HepG2 (cell line): ENCODE data around the gene KIF17. TPM values are rescaled to one million over a fixed set of nuclear protein-coding genes. Genes with fewer than 3 reads are reported as not detected.
A peak's percentile ranks its signal among the peaks of the same experiment; 100 is the strongest.

Source experiments
- BORCS8-MEF2B ChIP-seq: sonication (generic); formaldehyde crosslinking; IDR thresholded peaks from 2 replicates; pipeline ENCODE4 v1.8.0; 2022; ENCODE audit warnings: mild to moderate bottlenecking, missing genetic modification reagents
- CENPX ChIP-seq: sonication (generic); formaldehyde crosslinking; IDR thresholded peaks from 2 replicates; pipeline ENCODE4 v1.9.0; 2021; ENCODE audit warnings: mild to moderate bottlenecking, missing genetic modification reagents, moderate library complexity
- DNMT1 ChIP-seq: sonication (generic); formaldehyde crosslinking; IDR thresholded peaks from 2 replicates; pipeline ENCODE4 v1.5.1; 2020; ENCODE audit warnings: mild to moderate bottlenecking, missing genetic modification reagents
- GLI4 ChIP-seq: sonication (generic); formaldehyde crosslinking; IDR thresholded peaks from 2 replicates; pipeline ENCODE4 v1.5.1; 2020; ENCODE audit warnings: missing genetic modification reagents, mild to moderate bottlenecking, moderate library complexity, borderline replicate concordance
- IRX3 ChIP-seq: sonication (generic); formaldehyde crosslinking; IDR thresholded peaks from 2 replicates; pipeline ENCODE4 v1.8.1; 2023; ENCODE audit warnings: mild to moderate bottlenecking, low read depth, missing genetic modification reagents, borderline replicate concordance
- NPAS2 ChIP-seq: sonication (generic); formaldehyde crosslinking; IDR thresholded peaks from 2 replicates; pipeline ENCODE4 v1.8.0; 2022; ENCODE audit warnings: mild to moderate bottlenecking, missing genetic modification reagents, borderline replicate concordance
- NR2F6 ChIP-seq, 2 experiments: IDR thresholded peaks; 2 replicates each; pipeline ENCODE4 v1.6.1; 2016; ENCODE audit warnings: antibody characterized with exemption in 1 of 2, mild to moderate bottlenecking in 1 of 2
- PCBP1 ChIP-seq: fragments of 200-400 bp; formaldehyde crosslinking; IDR thresholded peaks from 2 replicates; pipeline ENCODE4 v1.6.1; 2017; ENCODE audit warnings: mild to moderate bottlenecking, low read depth, low read length, borderline replicate concordance
- RCOR2 ChIP-seq: IDR thresholded peaks from 2 replicates; pipeline ENCODE4 v1.6.1; 2016; ENCODE audit warnings: missing biosample characterization, missing genetic modification reagents
- SMYD3 ChIP-seq: sonication (generic); formaldehyde crosslinking; IDR thresholded peaks from 2 replicates; pipeline ENCODE4 v1.8.1; 2023; ENCODE audit warnings: mild to moderate bottlenecking, missing genetic modification reagents
- TIGD3 ChIP-seq: sonication (generic); formaldehyde crosslinking; IDR thresholded peaks from 2 replicates; pipeline ENCODE4 v1.5.1; 2020; ENCODE audit warnings: mild to moderate bottlenecking, missing genetic modification reagents, borderline replicate concordance
- TMF1 ChIP-seq: sonication (generic); formaldehyde crosslinking; IDR thresholded peaks from 2 replicates; pipeline ENCODE4 v1.8.1; 2022; ENCODE audit warnings: low read depth, missing genetic modification reagents
- UBTF ChIP-seq: sonication (generic); formaldehyde crosslinking; IDR thresholded peaks from 2 replicates; pipeline ENCODE4 v1.4.0; 2020; ENCODE audit warnings: mild to moderate bottlenecking, missing genetic modification reagents
- ZKSCAN1 ChIP-seq: fragments of 150-350 bp; IDR thresholded peaks from 2 replicates; pipeline ENCODE4 v1.6.1; 2014; ENCODE audit warnings: low read length
- ZNF431 ChIP-seq: sonication (generic); formaldehyde crosslinking; IDR thresholded peaks from 2 replicates; pipeline ENCODE4 v1.9.0; 2022; ENCODE audit warnings: missing genetic modification reagents, low read depth, mild to moderate bottlenecking, borderline replicate concordance
- ZNF563 ChIP-seq: sonication (generic); formaldehyde crosslinking; IDR thresholded peaks from 2 replicates; pipeline ENCODE4 v1.8.0; 2022; ENCODE audit warnings: mild to moderate bottlenecking, moderate library complexity, missing genetic modification reagents
- ZNF629 ChIP-seq: sonication (generic); formaldehyde crosslinking; conservative IDR thresholded peaks from 2 replicates; pipeline ENCODE4 v1.5.0; 2020; ENCODE audit warnings: missing genetic modification reagents
- ZNF749 ChIP-seq: sonication (generic); formaldehyde crosslinking; IDR thresholded peaks from 2 replicates; pipeline ENCODE4 v1.8.0; 2022; ENCODE audit warnings: mild to moderate bottlenecking, missing genetic modification reagents, moderate library complexity, borderline replicate concordance
- ZSCAN29 ChIP-seq: sonication (generic); formaldehyde crosslinking; conservative IDR thresholded peaks from 2 replicates; pipeline ENCODE4 v1.4.0; 2020; ENCODE audit warnings: mild to moderate bottlenecking, missing genetic modification reagents
- polyA plus RNA-seq, 8 experiments: library from polyadenylated mRNA; depleted of rRNA in 3 of 8; stranded (reverse) in 7 of 8; unstranded in 1 of 8; fragments of >200 nt; fragmentation: Illumina TruSeq in 4 of 8; extraction: Trizol in 4 of 8; gene quantifications; 2 replicates each; pipeline versions ENCODE4 v1.2.1 to v1.2.3, GENCODE V29; 2011 to 2016; ENCODE audit warnings: low read depth in 4 of 8, missing spikeins in 1 of 8, mixed read lengths in 1 of 8; ENCODE audit not compliant: insufficient read depth in 1 of 8
- total RNA-seq, 5 experiments: library from RNA; depleted of rRNA; stranded (reverse); fragments of >200 nt; fragmentation: Illumina TruSeq; extraction: Trizol; gene quantifications; 2 replicates each; pipeline ENCODE4 v1.2.3, GENCODE V29; 2016; ENCODE audit warnings: low read depth in 1 of 5
- TF ChIP-seq, protein P1 (sequence below): sonication (generic); formaldehyde crosslinking; IDR thresholded peaks from 2 replicates; pipeline ENCODE4 v1.5.1; 2020; ENCODE audit warnings: missing genetic modification reagents, mild to moderate bottlenecking, borderline replicate concordance

The KIF17 gene
- total and polyA plus RNA-seq, 2 of the 13 experiments (the other 11 are each of a cell fraction or from before 2014, with no cell fraction given), result 0.24 to 0.44 TPM

- TF ChIP-seq ZSCAN29, result 0 out of 2 replicates have a peak, but pooled peaks have one; percentile 63
- TF ChIP-seq NPAS2, result no peak
- no peak for TF ChIP-seq TIGD3 (CRISPR knock-in tag)
- TF ChIP-seq CENPX, result no peak
- TF ChIP-seq ZNF431 (CRISPR knock-in tag), result no peak
- no peak for TF ChIP-seq NR2F6 (IDR thresholded peaks at IDR 0.05)
- TF ChIP-seq NR2F6 (CRISPR knock-in tag; IDR thresholded peaks at IDR 0.05), result 0 out of 2 replicates have a peak, but pooled peaks have one; percentile 24
- TF ChIP-seq ZNF563 (CRISPR knock-in tag), result no peak; the same call in 1 of the 2 replicates
- TF ChIP-seq ZNF749 (CRISPR knock-in tag), result no peak
- no peak for TF ChIP-seq SMYD3 (CRISPR knock-in tag)
- TF ChIP-seq UBTF, result no peak; the same call in 1 of the 2 replicates
- no peak for TF ChIP-seq TMF1 (CRISPR knock-in tag)
- 0 out of 2 replicates have a peak, but pooled peaks have one; percentile 9 for TF ChIP-seq RCOR2 (CRISPR knock-in tag)
- no peak for TF ChIP-seq ZKSCAN1
- TF ChIP-seq, protein P1, sequence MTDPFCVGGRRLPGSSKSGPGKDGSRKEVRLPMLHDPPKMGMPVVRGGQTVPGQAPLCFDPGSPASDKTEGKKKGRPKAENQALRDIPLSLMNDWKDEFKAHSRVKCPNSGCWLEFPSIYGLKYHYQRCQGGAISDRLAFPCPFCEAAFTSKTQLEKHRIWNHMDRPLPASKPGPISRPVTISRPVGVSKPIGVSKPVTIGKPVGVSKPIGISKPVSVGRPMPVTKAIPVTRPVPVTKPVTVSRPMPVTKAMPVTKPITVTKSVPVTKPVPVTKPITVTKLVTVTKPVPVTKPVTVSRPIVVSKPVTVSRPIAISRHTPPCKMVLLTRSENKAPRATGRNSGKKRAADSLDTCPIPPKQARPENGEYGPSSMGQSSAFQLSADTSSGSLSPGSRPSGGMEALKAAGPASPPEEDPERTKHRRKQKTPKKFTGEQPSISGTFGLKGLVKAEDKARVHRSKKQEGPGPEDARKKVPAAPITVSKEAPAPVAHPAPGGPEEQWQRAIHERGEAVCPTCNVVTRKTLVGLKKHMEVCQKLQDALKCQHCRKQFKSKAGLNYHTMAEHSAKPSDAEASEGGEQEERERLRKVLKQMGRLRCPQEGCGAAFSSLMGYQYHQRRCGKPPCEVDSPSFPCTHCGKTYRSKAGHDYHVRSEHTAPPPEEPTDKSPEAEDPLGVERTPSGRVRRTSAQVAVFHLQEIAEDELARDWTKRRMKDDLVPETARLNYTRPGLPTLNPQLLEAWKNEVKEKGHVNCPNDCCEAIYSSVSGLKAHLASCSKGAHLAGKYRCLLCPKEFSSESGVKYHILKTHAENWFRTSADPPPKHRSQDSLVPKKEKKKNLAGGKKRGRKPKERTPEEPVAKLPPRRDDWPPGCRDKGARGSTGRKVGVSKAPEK (CRISPR knock-in tag), result no peak
- TF ChIP-seq IRX3, result no peak
- TF ChIP-seq DNMT1, result no peak
- TF ChIP-seq ZNF629 (CRISPR knock-in tag), result 0 out of 2 replicates have a peak, but pooled peaks have one; percentile 8
- peak; percentile 44; the same call in 1 of the 2 replicates for TF ChIP-seq BORCS8-MEF2B
- TF ChIP-seq PCBP1, result 0 out of 2 replicates have a peak, but pooled peaks have one; percentile 23
- TF ChIP-seq GLI4 (CRISPR knock-in tag), result no peak
Observed at GRCh38 chr1:20732588-20733359, 15.0 kb upstream of the KIF17 start, which contains the start of gene SH2D5 (continued).
